Stomach smooth muscle (tissue), 2 donors: ENCODE results near the gene DYNC1LI2.

Experiments
- H3K27ac ChIP-seq: one replicate; pipeline ENCODE4 v1.7.0; 2013; ENCODE audit warnings: mild to moderate bottlenecking, low read length, inconsistent platforms
- H3K27me3 ChIP-seq, 2 donors: one replicate each; pipeline ENCODE4 v1.7.0; 2013; ENCODE audit warnings: low read length in 2 of 2; ENCODE audit not compliant: insufficient read depth in 2 of 2, control insufficient read depth in 1 of 2
- H3K36me3 ChIP-seq, 2 donors: one replicate each; pipeline ENCODE4 v1.7.0; 2013; ENCODE audit warnings: low read length in 2 of 2; ENCODE audit not compliant: control insufficient read depth in 2 of 2, insufficient read depth in 2 of 2
- H3K4me1 ChIP-seq: one replicate; pipeline ENCODE4 v1.7.0; 2013; ENCODE audit warnings: low read length; ENCODE audit not compliant: control insufficient read depth, insufficient read depth
- H3K4me3 ChIP-seq, 2 donors: one replicate each; pipeline ENCODE4 v1.7.0; 2013; ENCODE audit warnings: low read length in 2 of 2
- H3K9ac ChIP-seq, 2 donors: one replicate each; pipeline ENCODE4 v1.7.0; 2013; ENCODE audit warnings: low read length in 2 of 2, mild to moderate bottlenecking in 1 of 2
- H3K9me3 ChIP-seq, 2 donors: one replicate each; pipeline ENCODE4 v1.7.0; 2013; ENCODE audit warnings: low read length in 2 of 2; ENCODE audit not compliant: control insufficient read depth in 2 of 2
- donor health status: healthy.
- donor health status: Pancreatic carcinoma.

DYNC1LI2 gene

DNA sequence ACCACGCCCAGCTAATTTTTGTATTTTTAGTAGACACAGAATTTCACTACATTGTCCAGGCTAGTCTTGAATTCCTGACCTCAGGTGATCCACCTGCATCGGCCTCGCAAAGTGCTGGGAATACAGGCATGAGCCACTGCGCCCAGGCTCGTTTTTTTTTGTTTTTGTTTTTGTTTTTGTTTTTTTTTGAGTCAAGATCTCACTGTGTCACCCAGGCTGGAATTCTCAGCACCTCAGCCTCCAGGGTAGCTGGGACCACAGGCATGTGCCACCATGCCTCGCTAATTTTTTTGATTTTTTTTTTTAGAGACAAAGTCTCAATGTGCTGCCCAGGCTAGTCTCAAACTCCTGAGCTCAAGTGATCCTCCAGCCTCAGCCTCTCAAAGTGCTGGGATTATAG lies 37.3 kb downstream of the DYNC1LI2 start:
- Histone ChIP-seq H3K9me3 (no peaks in the 10 kb centered on the region), H3K4me1 (no peaks in the 10 kb centered on the region), H3K9ac (no peak overlapping the region), H3K27ac (no peak overlapping the region), H3K36me3 (peaks cover 0 to 8% of the 10 kb centered on the region in 2 donors), H3K27me3 (no peaks in the 10 kb centered on the region), H3K4me3 (no peak overlapping the region)

DNA sequence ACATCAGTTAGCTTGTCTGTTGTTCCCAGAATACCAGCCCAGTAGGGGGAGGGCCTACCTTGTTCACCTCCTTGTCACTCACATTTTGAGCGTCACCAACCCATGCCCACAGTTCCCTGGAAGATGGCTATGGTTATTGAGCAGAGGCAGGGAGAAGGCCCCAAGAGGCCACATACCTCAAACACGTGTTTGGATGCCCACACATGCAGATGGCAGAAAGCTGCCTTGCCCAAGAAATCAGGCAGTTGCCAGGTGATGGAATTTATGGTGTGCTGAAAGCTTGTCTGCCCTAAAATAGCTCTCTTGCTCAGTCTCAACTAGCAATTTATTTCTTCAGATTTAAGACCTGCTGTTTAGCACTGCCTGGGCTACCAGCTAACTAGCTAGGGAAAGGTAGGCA lies 38.3 kb downstream of the DYNC1LI2 start:
- peaks cover 0 to 5% of the 10 kb centered on the region in 2 donors for H3K36me3 ChIP-seq
- no peaks in the 10 kb centered on the region for H3K27me3 ChIP-seq

DNA sequence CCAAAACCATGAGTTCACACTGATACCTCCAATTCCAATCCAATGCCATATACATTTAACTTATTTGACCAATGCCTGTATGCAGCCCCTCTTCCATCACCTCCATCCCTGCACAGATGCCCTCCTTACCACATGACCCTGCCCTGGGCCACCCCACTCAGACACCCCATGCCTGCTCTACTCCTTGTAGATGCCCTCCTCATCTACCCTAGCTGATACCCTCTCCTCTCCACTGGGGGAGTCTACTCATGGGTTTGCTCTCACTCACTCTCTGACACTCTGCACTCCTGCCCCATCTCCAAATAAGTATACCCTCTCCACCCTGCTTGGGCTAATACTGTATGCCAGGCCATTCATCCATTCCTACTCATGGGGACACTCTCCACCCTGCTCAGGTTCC lies 38.9 kb downstream of the DYNC1LI2 start:
- no peaks in the 10 kb centered on the region for H3K4me1 ChIP-seq
- no peak overlapping the region for H3K4me3 ChIP-seq
- H3K27me3 ChIP-seq: no peaks in the 10 kb centered on the region
- H3K9me3 ChIP-seq: no peaks in the 10 kb centered on the region
- H3K27ac ChIP-seq: no peak overlapping the region
- peaks cover 0 to under 1% of the 10 kb centered on the region in 2 donors for H3K36me3 ChIP-seq
- H3K9ac ChIP-seq: no peak overlapping the region

More for the DNA sequence above, 38.3 kb downstream of the DYNC1LI2 start:
- no peaks in the 10 kb centered on the region for H3K4me1 ChIP-seq
- no peak overlapping the region for H3K4me3 ChIP-seq
- H3K9ac ChIP-seq: no peak overlapping the region
- H3K9me3 ChIP-seq: no peaks in the 10 kb centered on the region
- H3K27ac ChIP-seq: no peak overlapping the region

DNA sequence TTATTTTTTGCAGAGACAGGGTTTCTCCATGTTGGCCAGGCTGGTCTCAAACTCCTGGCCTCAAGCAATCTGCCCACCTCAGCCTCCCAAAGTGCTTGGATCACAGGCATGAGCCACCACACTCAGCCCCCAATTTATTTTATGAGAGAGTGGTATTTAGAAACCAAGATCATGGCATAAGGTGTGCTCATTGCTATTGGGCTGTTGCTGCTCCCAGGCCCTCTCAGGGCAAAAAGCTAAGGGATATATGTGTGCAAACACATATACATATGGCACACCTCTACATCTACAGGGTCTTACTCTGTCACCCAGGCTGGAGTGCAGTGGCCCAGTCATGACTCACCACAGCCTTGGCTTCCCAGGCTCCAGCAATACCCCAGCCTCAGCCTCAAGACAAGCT lies 39.8 kb downstream of the DYNC1LI2 start:
- no peaks in the 10 kb centered on the region for H3K36me3 ChIP-seq
- no peaks in the 10 kb centered on the region for H3K27me3 ChIP-seq
- H3K9ac ChIP-seq: no peak overlapping the region

DNA sequence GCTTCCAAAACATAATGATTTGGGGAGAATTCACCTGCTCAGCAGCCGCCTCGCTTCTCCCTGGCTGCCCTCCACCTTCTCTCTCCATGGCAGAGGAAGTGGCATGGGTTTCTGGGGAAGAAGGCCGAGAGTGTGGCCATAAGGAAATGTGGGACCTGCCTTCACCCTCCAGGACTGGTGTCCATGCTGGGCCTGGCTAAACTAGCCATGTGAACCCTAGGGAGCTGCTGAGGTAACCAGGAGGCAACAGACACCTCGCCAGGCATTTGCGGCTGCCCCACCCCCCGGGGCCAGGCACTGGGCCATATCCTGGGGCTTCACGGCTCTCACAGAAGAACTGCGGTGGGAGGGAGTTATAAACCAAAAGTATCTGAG lies 44.9 kb downstream of the DYNC1LI2 start:
- Histone ChIP-seq H3K4me3 (no peak overlapping the region), H3K9ac (no peak overlapping the region), H3K27ac (no peak overlapping the region), H3K27me3 (no peaks in the 10 kb centered on the region), H3K9me3 (no peaks in the 10 kb centered on the region), H3K4me1 (peaks cover 17% of the 10 kb centered on the region), H3K36me3 (no peaks in the 10 kb centered on the region)

More for the DNA sequence above, 39.8 kb downstream of the DYNC1LI2 start:
- Histone ChIP-seq H3K9me3 (no peaks in the 10 kb centered on the region), H3K4me3 (no peak overlapping the region), H3K4me1 (peaks cover 2% of the 10 kb centered on the region), H3K27ac (no peak overlapping the region)

DNA sequence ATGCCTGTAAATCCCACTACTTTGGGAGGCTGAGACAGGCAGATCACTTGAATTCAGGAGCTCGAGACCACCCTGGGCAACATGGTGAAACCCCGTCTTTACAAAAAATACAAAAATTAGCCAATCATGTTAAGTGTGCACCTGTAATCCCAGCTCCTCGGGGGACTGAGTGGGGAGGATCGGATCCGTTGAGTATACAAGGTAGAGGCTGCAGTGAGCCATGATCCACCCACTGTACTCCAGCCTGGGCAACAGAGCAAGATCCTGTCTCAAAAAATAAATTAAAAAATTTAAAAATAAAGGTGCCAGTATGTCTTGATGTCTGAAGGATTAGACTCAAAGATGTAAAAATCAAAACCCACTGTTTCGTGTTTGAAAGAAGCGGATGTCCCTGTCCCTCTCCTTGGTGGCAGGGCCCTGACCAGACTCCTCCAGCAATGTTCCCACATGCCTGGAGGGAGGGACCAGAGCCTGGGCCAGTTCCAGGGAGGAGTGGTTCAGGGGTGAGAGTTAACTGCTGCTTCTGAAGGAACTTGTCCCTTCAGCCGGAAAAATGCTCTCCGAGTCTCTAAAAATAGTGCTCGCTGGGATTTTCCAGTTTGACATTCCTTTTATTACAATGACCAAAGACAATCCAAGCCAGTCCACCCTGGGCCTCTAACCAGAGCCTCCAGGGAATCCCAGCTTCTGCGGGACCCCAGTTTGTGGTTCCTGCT lies 45.5 kb downstream of the DYNC1LI2 start:
- Histone ChIP-seq H3K36me3 (no peaks in the 10 kb centered on the region), H3K9ac (no peak overlapping the region), H3K27ac (no peak overlapping the region), H3K9me3 (no peaks in the 10 kb centered on the region), H3K4me3 (no peak overlapping the region), H3K27me3 (no peaks in the 10 kb centered on the region), H3K4me1 (peaks cover 17% of the 10 kb centered on the region)

DNA sequence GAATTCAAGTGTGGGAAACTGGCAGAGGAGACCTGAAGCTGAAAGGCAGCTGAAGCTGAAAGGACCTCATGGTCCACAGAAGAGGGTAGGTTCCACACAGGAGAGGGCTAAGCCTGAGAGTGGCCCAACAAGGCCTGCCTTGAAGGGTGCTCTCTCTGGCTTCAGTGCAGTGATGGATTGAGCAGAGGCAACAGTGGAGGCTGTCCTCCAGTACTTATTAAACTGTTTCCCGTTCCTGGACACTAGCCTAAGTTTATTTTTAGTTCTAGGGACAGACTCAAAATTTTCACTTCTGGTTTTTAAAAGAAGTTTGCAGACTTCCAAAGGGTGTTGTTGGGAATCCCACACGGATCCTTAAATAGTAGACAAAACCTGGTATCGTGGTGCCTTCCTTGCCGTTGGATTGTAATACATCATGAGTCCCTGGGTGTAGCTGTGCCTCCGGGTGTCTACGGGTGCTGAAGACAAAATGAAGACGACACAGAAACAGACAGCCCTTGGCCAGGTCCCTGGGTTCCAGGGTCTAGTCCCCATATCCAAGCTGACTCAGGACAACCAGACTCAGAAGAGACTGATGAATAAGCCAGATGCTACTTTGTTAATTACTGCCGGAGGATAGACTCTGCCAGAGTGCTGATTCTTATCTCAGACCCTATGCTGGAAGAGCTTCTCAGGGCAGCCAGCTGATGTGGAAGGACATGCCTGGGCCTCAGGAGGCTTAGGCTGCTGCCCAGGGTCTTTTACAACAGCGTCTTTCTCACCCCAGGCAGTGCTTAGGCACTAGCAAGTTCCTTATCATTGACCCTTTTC lies 47.8 kb downstream of the DYNC1LI2 start:
- Histone ChIP-seq H3K36me3 (no peaks in the 10 kb centered on the region), H3K4me3 (peak overlapping the region in 1 of 2 donors; percentile 40), H3K27me3 (no peaks in the 10 kb centered on the region), H3K9ac (peak overlapping the region in 1 of 2 donors; percentile 13), H3K27ac (no peak overlapping the region), H3K9me3 (no peaks in the 10 kb centered on the region), H3K4me1 (peaks cover 17% of the 10 kb centered on the region)

DNA sequence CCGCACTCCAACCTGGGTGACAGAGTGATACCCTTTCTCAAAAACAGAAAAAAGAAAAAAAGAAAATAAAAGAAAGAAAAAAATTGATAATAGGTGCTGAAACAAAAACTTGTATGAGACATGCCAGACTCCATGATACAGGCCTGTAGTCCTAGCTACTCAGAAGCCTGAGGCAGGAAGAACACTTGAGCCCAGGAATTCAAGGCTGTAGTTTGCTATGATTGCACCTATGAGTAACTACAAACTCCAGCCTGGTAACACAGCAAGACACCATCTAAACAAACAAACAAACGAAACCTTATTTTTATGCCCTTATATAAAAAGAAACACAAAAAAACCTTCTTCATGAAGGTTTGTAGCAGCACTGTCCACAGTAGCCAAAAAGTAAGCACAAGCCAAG lies 49.9 kb downstream of the DYNC1LI2 start:
- Histone ChIP-seq H3K36me3 (no peaks in the 10 kb centered on the region), H3K9me3 (no peaks in the 10 kb centered on the region), H3K9ac (no peak overlapping the region), H3K4me3 (no peak overlapping the region), H3K27me3 (no peaks in the 10 kb centered on the region), H3K27ac (no peak overlapping the region), H3K4me1 (peaks cover 22% of the 10 kb centered on the region)

DNA sequence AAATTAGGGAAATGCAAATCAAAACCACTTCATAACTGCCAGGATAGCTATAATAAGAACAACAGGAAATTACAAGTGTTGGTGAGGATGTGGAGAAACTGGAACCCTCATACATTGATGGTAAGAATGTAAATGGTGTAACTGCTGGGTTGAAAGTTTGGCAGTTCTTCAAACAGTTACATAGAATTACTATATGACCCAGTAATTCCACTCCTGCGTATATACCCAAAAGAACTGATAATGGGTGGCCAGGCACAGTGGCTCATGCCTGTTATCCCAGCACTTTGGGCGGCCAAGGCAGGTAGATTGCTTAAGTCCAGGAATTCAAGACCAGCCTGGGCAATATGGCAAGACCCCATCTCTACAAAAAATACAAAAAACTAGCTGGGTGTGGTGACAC lies 50.4 kb downstream of the DYNC1LI2 start:
- H3K4me3 ChIP-seq: no peak overlapping the region
- H3K9ac ChIP-seq: no peak overlapping the region
- no peaks in the 10 kb centered on the region for H3K9me3 ChIP-seq
- H3K27ac ChIP-seq: no peak overlapping the region
- no peaks in the 10 kb centered on the region for H3K36me3 ChIP-seq
- no peaks in the 10 kb centered on the region for H3K27me3 ChIP-seq
- H3K4me1 ChIP-seq: peaks cover 19% of the 10 kb centered on the region

DNA sequence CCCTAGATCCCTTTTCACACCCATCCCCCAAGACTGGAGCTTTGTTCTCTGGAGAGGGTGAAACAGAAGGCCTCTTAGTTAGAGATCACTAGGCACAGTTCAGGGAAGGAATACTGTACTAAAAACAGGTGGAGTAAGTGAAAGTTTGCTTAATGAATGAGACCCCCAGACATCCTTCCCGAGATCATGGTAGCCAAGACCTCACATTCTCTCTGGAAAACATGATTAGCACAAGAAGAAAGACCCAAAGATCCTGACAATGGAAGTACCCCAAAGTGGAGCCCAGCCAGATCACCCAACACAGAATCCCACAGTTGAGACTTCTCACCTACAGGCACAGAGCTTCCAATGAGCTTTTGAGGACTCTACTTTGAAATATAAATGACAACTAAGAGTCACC lies 51.5 kb downstream of the DYNC1LI2 start:
- peaks cover 28% of the 10 kb centered on the region for H3K4me1 ChIP-seq
- H3K27ac ChIP-seq: no peak overlapping the region
- no peak overlapping the region for H3K4me3 ChIP-seq
- no peaks in the 10 kb centered on the region for H3K36me3 ChIP-seq
- no peaks in the 10 kb centered on the region for H3K9me3 ChIP-seq
- H3K27me3 ChIP-seq: no peaks in the 10 kb centered on the region
- no peak overlapping the region for H3K9ac ChIP-seq

DNA sequence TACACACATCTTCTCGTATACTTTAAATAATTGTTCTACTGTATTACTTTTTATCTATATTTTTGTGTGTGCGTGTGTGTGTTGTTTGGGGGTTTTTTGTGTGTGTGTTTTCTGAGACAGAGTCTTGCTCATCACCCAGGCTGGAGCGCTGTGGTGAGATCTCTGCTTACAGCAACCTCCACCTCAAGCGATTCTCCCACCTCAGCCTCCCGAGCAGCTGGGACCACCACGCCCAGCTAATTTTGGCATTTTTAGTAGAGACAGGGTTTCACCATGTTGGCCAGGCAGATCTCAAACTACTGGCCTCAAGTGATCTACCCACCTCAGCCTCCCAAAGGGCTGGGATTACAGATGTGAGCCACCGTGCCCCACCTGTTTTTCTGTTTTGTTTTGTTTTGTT lies 53.4 kb downstream of the DYNC1LI2 start:
- no peaks in the 10 kb centered on the region for H3K27me3 ChIP-seq
- no peak overlapping the region for H3K4me3 ChIP-seq
- H3K36me3 ChIP-seq: no peaks in the 10 kb centered on the region
- H3K9me3 ChIP-seq: no peaks in the 10 kb centered on the region
- peaks cover 18% of the 10 kb centered on the region for H3K4me1 ChIP-seq
- no peak overlapping the region for H3K9ac ChIP-seq
- no peak overlapping the region for H3K27ac ChIP-seq
